ENCODE data around the gene C6orf47. TPM values are rescaled to one million over a fixed set of nuclear protein-coding genes. Genes with fewer than 3 reads are reported as not detected.

Gene C6orf47
- total and polyA plus RNA-seq, 2 donors from 2014 or later = 25.5 to 26.5 TPM

GRCh38 chr6:31645325-31645724 lies 15.3 kb downstream of the C6orf47 start:
- Histone ChIP-seq H3K4me3 (ENCODE audit: low read length in 3 of 3) (no peak overlapping the region), H3K27ac (ENCODE audit: low read depth in 2 of 2, low read length in 2 of 2) (no peak overlapping the region), H3K4me1 (ENCODE audit: control insufficient read depth in 2 of 3, insufficient read depth in 2 of 3, low read depth in 1 of 3, low read length in 3 of 3) (no peaks in the 10 kb centered on the region), H3K27me3 (ENCODE audit: control insufficient read depth, insufficient read depth, low read length) (no peaks in the 10 kb centered on the region), H3K9ac (ENCODE audit: low read length in 3 of 3) (no peak overlapping the region), H3K36me3 (ENCODE audit: control insufficient read depth in 2 of 3, insufficient read depth in 3 of 3, low read length in 3 of 3) (peaks cover 14 to 79% (median 59%) of the 10 kb centered on the region in 3 donors), H3K9me3 (ENCODE audit: control insufficient read depth in 2 of 3, insufficient read depth in 1 of 3, low read length in 3 of 3) (no peaks in the 10 kb centered on the region)
- intact Hi-C loops (cut with DNase I) = no loop called here
- DNase-seq = no peak
- FAIRE-seq = no peak
- TF ChIP-seq CTCF (IDR thresholded peaks at IDR 0.05; ENCODE audit: borderline replicate concordance, extremely low read depth, insufficient read depth) = no peak

- H3K27ac ChIP-seq (ENCODE audit: low read depth in 2 of 2, low read length in 2 of 2) = no peak overlapping the region
- no peak overlapping the region for H3K4me3 ChIP-seq (ENCODE audit: low read length in 3 of 3)
- intact Hi-C loops (cut with DNase I) = no loop called here
- no peak for TF ChIP-seq CTCF (IDR thresholded peaks at IDR 0.05; ENCODE audit: borderline replicate concordance, extremely low read depth, insufficient read depth)
- H3K36me3 ChIP-seq (ENCODE audit: control insufficient read depth in 2 of 3, insufficient read depth in 3 of 3, low read length in 3 of 3) = peaks cover 9 to 86% (median 60%) of the 10 kb centered on the region in 3 donors
- DNase-seq (no peak), FAIRE-seq (no peak)
- no peaks in the 10 kb centered on the region for H3K27me3 ChIP-seq (ENCODE audit: control insufficient read depth, insufficient read depth, low read length)
- H3K9me3 ChIP-seq (ENCODE audit: control insufficient read depth in 2 of 3, insufficient read depth in 1 of 3, low read length in 3 of 3) = no peaks in the 10 kb centered on the region
- H3K4me1 ChIP-seq (ENCODE audit: control insufficient read depth in 2 of 3, insufficient read depth in 2 of 3, low read depth in 1 of 3, low read length in 3 of 3) = no peaks in the 10 kb centered on the region
- no peak overlapping the region for H3K9ac ChIP-seq (ENCODE audit: low read length in 3 of 3)
Measured at GRCh38 chr6:31643818-31644454, 16.6 kb downstream of the C6orf47 start.

GRCh38 chr6:31642798-31643570 lies 17.6 kb downstream of the C6orf47 start:
- peaks cover 7 to 80% (median 54%) of the 10 kb centered on the region in 3 donors for H3K36me3 ChIP-seq (ENCODE audit: control insufficient read depth in 2 of 3, insufficient read depth in 3 of 3, low read length in 3 of 3)
- TF ChIP-seq CTCF (IDR thresholded peaks at IDR 0.05; ENCODE audit: borderline replicate concordance, extremely low read depth, insufficient read depth) = no peak
- no peaks in the 10 kb centered on the region for H3K9me3 ChIP-seq (ENCODE audit: control insufficient read depth in 2 of 3, insufficient read depth in 1 of 3, low read length in 3 of 3)
- no peaks in the 10 kb centered on the region for H3K27me3 ChIP-seq (ENCODE audit: control insufficient read depth, insufficient read depth, low read length)
- H3K4me1 ChIP-seq (ENCODE audit: control insufficient read depth in 2 of 3, insufficient read depth in 2 of 3, low read depth in 1 of 3, low read length in 3 of 3) = no peaks in the 10 kb centered on the region
- no peak overlapping the region for H3K27ac ChIP-seq (ENCODE audit: low read depth in 2 of 2, low read length in 2 of 2)
- H3K9ac ChIP-seq (ENCODE audit: low read length in 3 of 3) = no peak overlapping the region
- DNase-seq (no peak), FAIRE-seq (no peak)
- intact Hi-C loops (cut with DNase I) = no loop called here
- no peak overlapping the region for H3K4me3 ChIP-seq (ENCODE audit: low read length in 3 of 3)

Data from kidney (tissue), 14 donors.